ENCODE measurements around the gene ECHS1. TPM values are rescaled to one million over a fixed set of nuclear protein-coding genes. Genes with fewer than 3 reads are reported as not detected.

ECHS1 gene
- total and polyA plus RNA-seq, 2 experiments from 2014 or later: 92.1 to 127 TPM

- Histone ChIP-seq H3K9me2 (ENCODE audit: insufficient read depth) (no peaks in the 10 kb centered on the region), H3K4me2 (no peak overlapping the region), H4K20me1 (replicated peaks; ENCODE audit: insufficient read depth) (no peaks in the 10 kb centered on the region; the same call in 1 of the 2 replicates), H3K27ac (ENCODE audit: low read depth) (no peak overlapping the region), H2AFZ (no peak overlapping the region), H3K36me3 (ENCODE audit: insufficient read depth) (no peaks in the 10 kb centered on the region), H3K79me2 (replicated peaks; ENCODE audit: insufficient read depth) (0 out of 2 replicates have a peak, but pooled peaks cover 4% of the 10 kb centered on the region), H3K4me3 (no peak overlapping the region), H3K27me3 (ENCODE audit: insufficient read depth) (peaks cover 6% of the 10 kb centered on the region; the same call in 1 of the 2 replicates), H3K4me1 (ENCODE audit: insufficient read depth) (no peaks in the 10 kb centered on the region), H3F3A (replicated peaks; ENCODE audit: low read depth) (no peaks in the 10 kb centered on the region; the same call in 1 of the 2 replicates)
- Mint-ChIP-seq H3K4me3 (no peak overlapping the region), H3K36me3 (ENCODE audit: low read depth) (peaks cover 30% of the 10 kb centered on the region), H3K27ac (no peak overlapping the region), H3K4me1 (no peaks in the 10 kb centered on the region), H3K27me3 (ENCODE audit: insufficient read depth, low read depth, poor library complexity) (peaks cover 7% of the 10 kb centered on the region), H3K9me3 (no peaks in the 10 kb centered on the region)
- TF ChIP-seq POLR2AphosphoS5 (IDR thresholded peaks at IDR 0.05; ENCODE audit: low read depth): no peak
- TF ChIP-seq EZH2 (IDR thresholded peaks at IDR 0.05; ENCODE audit: low read depth, unreplicated experiment): no peak
- no peak for TF ChIP-seq CREB1 (CRISPR knock-in tag; IDR thresholded peaks at IDR 0.05; ENCODE audit: low read depth)
- no peak for TF ChIP-seq CTCF (conservative IDR thresholded peaks at IDR 0.05; ENCODE audit: low read depth in 2 of 2)
- no peak for TF ChIP-seq STAT1 (IDR thresholded peaks at IDR 0.05; ENCODE audit: unreplicated experiment)
- TF ChIP-seq NANOG (IDR thresholded peaks at IDR 0.05; ENCODE audit: borderline replicate concordance): no peak
- TF ChIP-seq ZNF114 (CRISPR knock-in tag; IDR thresholded peaks at IDR 0.05): no peak
- no peak for DNase-seq (ENCODE audit: low spot score)
- ATAC-seq: no peak
Measured at GRCh38 chr10:133359972-133360610, 13.1 kb downstream of the ECHS1 start.

DNA sequence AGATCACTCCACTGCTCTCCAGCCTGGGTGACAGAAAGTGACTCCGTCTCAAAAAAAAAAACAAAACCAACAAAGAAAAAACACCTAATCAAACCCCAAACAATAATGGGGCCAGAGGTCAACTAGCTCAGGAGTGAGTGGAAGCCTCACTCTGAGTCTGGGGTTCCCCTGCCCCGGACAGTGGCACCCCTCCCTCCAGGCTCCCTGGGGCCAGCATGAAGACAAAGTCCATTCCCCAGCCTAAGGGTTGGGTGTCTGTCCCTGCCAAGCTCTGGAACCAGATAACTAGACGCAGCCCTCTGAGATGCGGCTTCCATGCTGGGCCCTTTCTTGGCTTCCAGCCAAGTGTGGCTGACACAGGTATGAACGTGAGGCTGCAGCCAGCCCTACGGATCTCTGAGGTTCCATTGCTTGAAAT, 13.6 kb downstream of the ECHS1 start:
- Mint-ChIP-seq H3K4me1 (no peaks in the 10 kb centered on the region), H3K9me3 (no peaks in the 10 kb centered on the region), H3K27me3 (ENCODE audit: insufficient read depth, low read depth, poor library complexity) (peaks cover 9% of the 10 kb centered on the region), H3K36me3 (ENCODE audit: low read depth) (peaks cover 27% of the 10 kb centered on the region), H3K4me3 (no peak overlapping the region), H3K27ac (no peak overlapping the region)
- Histone ChIP-seq H3K36me3 (ENCODE audit: insufficient read depth) (no peaks in the 10 kb centered on the region), H3F3A (replicated peaks; ENCODE audit: low read depth) (no peaks in the 10 kb centered on the region; the same call in 1 of the 2 replicates), H3K27me3 (ENCODE audit: insufficient read depth) (peaks cover 6% of the 10 kb centered on the region; the same call in 1 of the 2 replicates), H2AFZ (no peak overlapping the region), H3K27ac (ENCODE audit: low read depth) (no peak overlapping the region), H3K4me3 (no peak overlapping the region), H3K79me2 (replicated peaks; ENCODE audit: insufficient read depth) (0 out of 2 replicates have a peak, but pooled peaks cover 4% of the 10 kb centered on the region), H3K4me1 (ENCODE audit: insufficient read depth) (no peaks in the 10 kb centered on the region), H3K4me2 (no peak overlapping the region), H3K9me2 (ENCODE audit: insufficient read depth) (no peaks in the 10 kb centered on the region), H4K20me1 (replicated peaks; ENCODE audit: insufficient read depth) (no peaks in the 10 kb centered on the region; the same call in 1 of the 2 replicates)
- ATAC-seq (no peak), DNase-seq (ENCODE audit: low spot score) (no peak)
- TF ChIP-seq, protein P1, sequence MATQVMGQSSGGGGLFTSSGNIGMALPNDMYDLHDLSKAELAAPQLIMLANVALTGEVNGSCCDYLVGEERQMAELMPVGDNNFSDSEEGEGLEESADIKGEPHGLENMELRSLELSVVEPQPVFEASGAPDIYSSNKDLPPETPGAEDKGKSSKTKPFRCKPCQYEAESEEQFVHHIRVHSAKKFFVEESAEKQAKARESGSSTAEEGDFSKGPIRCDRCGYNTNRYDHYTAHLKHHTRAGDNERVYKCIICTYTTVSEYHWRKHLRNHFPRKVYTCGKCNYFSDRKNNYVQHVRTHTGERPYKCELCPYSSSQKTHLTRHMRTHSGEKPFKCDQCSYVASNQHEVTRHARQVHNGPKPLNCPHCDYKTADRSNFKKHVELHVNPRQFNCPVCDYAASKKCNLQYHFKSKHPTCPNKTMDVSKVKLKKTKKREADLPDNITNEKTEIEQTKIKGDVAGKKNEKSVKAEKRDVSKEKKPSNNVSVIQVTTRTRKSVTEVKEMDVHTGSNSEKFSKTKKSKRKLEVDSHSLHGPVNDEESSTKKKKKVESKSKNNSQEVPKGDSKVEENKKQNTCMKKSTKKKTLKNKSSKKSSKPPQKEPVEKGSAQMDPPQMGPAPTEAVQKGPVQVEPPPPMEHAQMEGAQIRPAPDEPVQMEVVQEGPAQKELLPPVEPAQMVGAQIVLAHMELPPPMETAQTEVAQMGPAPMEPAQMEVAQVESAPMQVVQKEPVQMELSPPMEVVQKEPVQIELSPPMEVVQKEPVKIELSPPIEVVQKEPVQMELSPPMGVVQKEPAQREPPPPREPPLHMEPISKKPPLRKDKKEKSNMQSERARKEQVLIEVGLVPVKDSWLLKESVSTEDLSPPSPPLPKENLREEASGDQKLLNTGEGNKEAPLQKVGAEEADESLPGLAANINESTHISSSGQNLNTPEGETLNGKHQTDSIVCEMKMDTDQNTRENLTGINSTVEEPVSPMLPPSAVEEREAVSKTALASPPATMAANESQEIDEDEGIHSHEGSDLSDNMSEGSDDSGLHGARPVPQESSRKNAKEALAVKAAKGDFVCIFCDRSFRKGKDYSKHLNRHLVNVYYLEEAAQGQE (IDR thresholded peaks at IDR 0.05; ENCODE audit: unreplicated experiment): no peak
- TF ChIP-seq POLR2AphosphoS5 (IDR thresholded peaks at IDR 0.05; ENCODE audit: low read depth): no peak
- TF ChIP-seq ETS1 (IDR thresholded peaks at IDR 0.05): no peak
- no peak for TF ChIP-seq CREB1 (CRISPR knock-in tag; IDR thresholded peaks at IDR 0.05; ENCODE audit: low read depth)
- TF ChIP-seq ZNF114 (CRISPR knock-in tag; IDR thresholded peaks at IDR 0.05): no peak
- TF ChIP-seq NANOG (IDR thresholded peaks at IDR 0.05; ENCODE audit: borderline replicate concordance): no peak
- TF ChIP-seq EZH2phosphoT487 (IDR thresholded peaks at IDR 0.05; ENCODE audit: unreplicated experiment): no peak
- TF ChIP-seq CTCF (conservative IDR thresholded peaks at IDR 0.05; ENCODE audit: low read depth in 2 of 2): no peak
- no peak for TF ChIP-seq EZH2 (IDR thresholded peaks at IDR 0.05; ENCODE audit: low read depth, unreplicated experiment)
- TF ChIP-seq JUNB (IDR thresholded peaks at IDR 0.05; ENCODE audit: unreplicated experiment): no peak
- TF ChIP-seq STAT1 (IDR thresholded peaks at IDR 0.05; ENCODE audit: unreplicated experiment): no peak
- no peak for TF ChIP-seq ZNF331 (CRISPR knock-in tag; IDR thresholded peaks at IDR 0.05; ENCODE audit: low read depth)

Data from GM23338 (cell line).